Gastroesophageal sphincter (tissue), 4 donors: ENCODE data around the gene PAN2. TPM values are rescaled to one million over a fixed set of nuclear protein-coding genes. Genes with fewer than 3 reads are reported as not detected.

Experiments used
- ATAC-seq: fragments of 150-250 bp; one replicate; pipeline ENCODE4 v1.9.1; 2016; ENCODE audit warnings: mild to moderate bottlenecking, moderate library complexity
- H3K27ac ChIP-seq, 4 donors: fragments of 200-600 bp; sonication (generic) in 3 of 4; 1 replicate in 3 of 4; 2 replicates in 1 of 4; pipeline ENCODE4 v1.5.1; 2016 to 2019
- H3K27me3 ChIP-seq: fragments of 200-600 bp; sonication (generic); one replicate; pipeline ENCODE4 v1.5.1; 2019
- H3K36me3 ChIP-seq, 2 donors: fragments of 200-600 bp; sonication (generic); one replicate each; pipeline ENCODE4 v1.5.1; 2019; ENCODE audit warnings: control low read depth in 1 of 2
- H3K4me1 ChIP-seq, 3 donors: fragments of 200-600 bp; sonication (generic); 1 replicate in 2 of 3; 2 replicates in 1 of 3; pipeline ENCODE4 v1.5.1; 2016 to 2019; ENCODE audit warnings: control low read depth in 2 of 3
- H3K4me3 ChIP-seq, 2 donors: fragments of 200-600 bp; sonication (generic); one replicate each; pipeline ENCODE4 v1.5.1; 2019; ENCODE audit warnings: mild to moderate bottlenecking in 1 of 2, moderate library complexity in 1 of 2
- H3K9me3 ChIP-seq, 3 donors: fragments of 200-600 bp; sonication (generic); one replicate each; pipeline ENCODE4 v1.5.1; 2017 to 2019; ENCODE audit warnings: control low read depth in 2 of 3
- CTCF ChIP-seq, 4 experiments: fragments of 200-600 bp in 2 of 4; fragments of 450-650 bp in 2 of 4; sonication (generic) in 1 of 4; IDR thresholded peaks; one replicate each; pipeline ENCODE4 v1.5.1; 2017 to 2019; ENCODE audit warnings: antibody characterized with exemption in 4 of 4, mild to moderate bottlenecking in 2 of 4, moderate library complexity in 2 of 4
- EP300 ChIP-seq: sonication (generic); formaldehyde crosslinking; IDR thresholded peaks from one replicate; pipeline ENCODE4 v1.6.1; 2017; ENCODE audit warnings: antibody characterized with exemption, mild to moderate bottlenecking
- POLR2A ChIP-seq, 2 donors: fragments of 450-650 bp; IDR thresholded peaks; one replicate each; pipeline ENCODE4 v1.6.1; 2017; ENCODE audit warnings: antibody characterized with exemption in 2 of 2, mild to moderate bottlenecking in 2 of 2, moderate library complexity in 1 of 2
- POLR2AphosphoS5 ChIP-seq: sonication (generic); formaldehyde crosslinking; IDR thresholded peaks from one replicate; pipeline ENCODE4 v1.6.1; 2017; ENCODE audit warnings: antibody characterized with exemption
- WGBS, 2 donors: methylation state at CpG; one replicate each; pipeline ENCODE4 v1.1.5; 2018; ENCODE audit warnings: low coverage in 1 of 2; 5-methylcytosine and 5-hydroxymethylcytosine counted together
- small RNA-seq, 4 donors: library from RNA; depleted of rRNA; stranded (forward); fragments of <200 nt; gene quantifications; one replicate each; pipeline ENCODE3, GENCODE V24; 2016
- total RNA-seq, 4 donors: library from RNA; depleted of rRNA; stranded (reverse); fragments of >200 nt; gene quantifications; one replicate each; pipeline ENCODE4 v1.1.0, GENCODE V29; 2016

The PAN2 gene
- total RNA-seq, 4 donors from 2014 or later: 12.6 to 73.6 (median 30.3) TPM

- no peaks in the 10 kb centered on the region for H3K9me3 ChIP-seq
- peaks cover 0 to 31% of the 10 kb centered on the region in 2 donors for H3K36me3 ChIP-seq
- peaks cover 2 to 40% (median 8%) of the 10 kb centered on the region in 3 donors for H3K4me1 ChIP-seq
- no peaks in the 10 kb centered on the region for H3K27me3 ChIP-seq
- TF ChIP-seq CTCF (IDR thresholded peaks at IDR 0.05): peak; percentile 61 to 80 (median 76)
- TF ChIP-seq POLR2A (IDR thresholded peaks at IDR 0.05): peak; percentile 88 to 92
- no peak for TF ChIP-seq EP300
- peak; percentile 93 for TF ChIP-seq POLR2AphosphoS5
- H3K27ac ChIP-seq: peak within 1 kb of the TSS; percentile 62 to 97 (median 93)
- H3K4me3 ChIP-seq: peak within 1 kb of the TSS; percentile 38 to 60
- peak; percentile 96 for ATAC-seq
- WGBS, 2 donors: 0 to 6% methylated on average over 6 to 8 of the region's 68 CpGs
Observed at GRCh38 chr12:56266693-56267442, 66.9 kb downstream of the PAN2 start, which contains the start of gene COQ10A. Gene COQ10A (plus strand): TSS chr12:56266942. CDS start chr12:56267119, 177 bp downstream.

Small RNA genes lying within 50 kb of the gene (small RNA-seq; reads per million reads assigned to genes)
- gene RNU7-40P: 0 reads per million in 4 donors

Other genes starting within 250 kb of the PAN2 start
- gene PA2G4, start 229.4 kb downstream of the PAN2 start, total RNA-seq: 100 to 1,000 TPM in 3 of 4 donors, 10 to 100 TPM in 1; 99.4 to 115 (median 110) TPM
- gene RPL41, start 217.4 kb downstream of the PAN2 start, total RNA-seq: 1,000 to 10,000 TPM; 1,487 to 4,346 (median 2,874) TPM
- gene ZC3H10, start 215.7 kb downstream of the PAN2 start, total RNA-seq: 1 to 10 TPM; 5.0 to 7.4 (median 5.8) TPM
- gene ESYT1, start 205.7 kb downstream of the PAN2 start, total RNA-seq: 100 to 1,000 TPM; 128 to 234 (median 167) TPM
- gene MYL6B, start 181.4 kb downstream of the PAN2 start, total RNA-seq: 10 to 100 TPM; 14.3 to 57.9 (median 28.0) TPM
- gene MYL6, start 175.6 kb downstream of the PAN2 start, total RNA-seq: 1,000 to 10,000 TPM; 5,300 to 6,545 (median 5,874) TPM
- 100 to 1,000 TPM in 1 of 4 donors, 10 to 100 TPM in 3; 76.5 to 109 (median 85.1) TPM for gene SMARCC2, start 144.5 kb downstream of the PAN2 start, total RNA-seq
- 100 to 1,000 TPM in 2 of 4 donors, 10 to 100 TPM in 2; 63.7 to 119 (median 102) TPM for gene RNF41, start 112.1 kb downstream of the PAN2 start, total RNA-seq
- gene NABP2, start 109.7 kb downstream of the PAN2 start, total RNA-seq: 10 to 100 TPM; 23.7 to 34.7 (median 28.8) TPM
- 1 to 10 TPM in 1 of 4 donors, not detected in 3; 1.7 TPM for gene SLC39A5, start 103.9 kb downstream of the PAN2 start, total RNA-seq
- 10 to 100 TPM; 12.9 to 37.8 (median 15.6) TPM for gene ANKRD52, start 75.6 kb downstream of the PAN2 start, total RNA-seq
- 10 to 100 TPM in 3 of 4 donors, 1 to 10 TPM in 1; 9.3 to 18.4 (median 12.5) TPM for gene COQ10A, start 67.1 kb downstream of the PAN2 start, total RNA-seq
- 100 to 1,000 TPM; 102 to 174 (median 103) TPM for gene CS, start 33.7 kb downstream of the PAN2 start, total RNA-seq
- gene CNPY2, start 18.0 kb downstream of the PAN2 start, total RNA-seq: 10 to 100 TPM; 55.7 to 82.0 (median 65.2) TPM
- not detected for gene IL23A, start 4.9 kb upstream of the PAN2 start, total RNA-seq
- gene STAT2, start 26.1 kb upstream of the PAN2 start, total RNA-seq: 10 to 100 TPM; 55.4 to 94.6 (median 82.7) TPM
- gene APOF, start 28.9 kb upstream of the PAN2 start, total RNA-seq: not detected
- 1 to 10 TPM; 2.6 to 3.1 (median 3.0) TPM for gene TIMELESS, start 115.4 kb upstream of the PAN2 start, total RNA-seq
- gene MIP, start 120.7 kb upstream of the PAN2 start, total RNA-seq: not detected
- 1 to 10 TPM; 1.1 to 3.7 (median 2.3) TPM for gene SPRYD4, start 134.6 kb upstream of the PAN2 start, total RNA-seq
- 1 to 10 TPM; 1.1 to 4.1 (median 1.6) TPM for gene GLS2, start 154.2 kb upstream of the PAN2 start, total RNA-seq
- gene RBMS2, start 187.8 kb upstream of the PAN2 start, total RNA-seq: 10 to 100 TPM; 25.4 to 50.2 (median 31.8) TPM